GM19467 (cell line): ENCODE measurements around the gene PTGFRN.

ENCODE experiments used
- ATAC-seq: cut with Tn5 transposase; IDR thresholded peaks from one replicate; pipeline ENCODE4 v1.9.1; 2021; ENCODE audit warnings: mild to moderate bottlenecking, moderate library complexity; ENCODE audit not compliant: unreplicated experiment

Gene PTGFRN

GRCh38 chr1:116887212-116887611 lies 22.5 kb upstream of the PTGFRN start:
- no peak for ATAC-seq

GRCh38 chr1:116889380-116889779 lies 20.3 kb upstream of the PTGFRN start:
- ATAC-seq, result no peak

DNA sequence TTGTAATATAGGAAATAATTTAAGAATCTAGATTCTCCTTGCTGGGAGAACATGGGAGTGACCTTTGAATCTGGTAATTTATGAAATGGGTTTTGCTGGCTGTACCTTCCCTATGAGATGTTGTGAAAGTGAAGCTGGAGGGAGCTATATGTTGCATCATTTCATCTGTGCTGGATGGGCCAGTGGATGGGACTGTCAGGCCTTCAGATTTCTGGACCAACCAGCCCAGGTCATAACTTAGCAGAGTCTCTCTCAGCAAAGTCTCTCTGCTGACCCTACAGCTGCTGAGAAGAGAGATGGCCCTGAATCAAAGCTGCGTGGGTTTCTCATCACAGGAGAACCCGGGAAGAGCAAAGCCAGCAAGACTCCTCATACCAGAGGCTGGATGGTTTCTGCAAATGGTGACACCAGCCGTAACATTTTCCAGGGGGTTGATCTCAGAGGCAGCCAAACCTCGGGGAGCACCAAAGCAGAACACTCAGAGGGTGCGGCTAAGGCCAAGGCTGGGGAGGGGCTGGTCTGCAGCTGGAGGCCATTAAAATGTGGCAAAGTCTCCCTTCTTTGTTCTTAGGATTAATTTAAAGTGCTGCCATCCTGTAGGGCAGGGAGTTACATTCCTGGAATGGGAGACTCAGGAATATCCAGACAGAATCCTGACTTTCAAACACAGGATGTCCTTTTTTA lies 18.2 kb upstream of the PTGFRN start:
- ATAC-seq, result no peak

GRCh38 chr1:116895073-116895472 lies 14.6 kb upstream of the PTGFRN start:
- no peak for ATAC-seq

DNA sequence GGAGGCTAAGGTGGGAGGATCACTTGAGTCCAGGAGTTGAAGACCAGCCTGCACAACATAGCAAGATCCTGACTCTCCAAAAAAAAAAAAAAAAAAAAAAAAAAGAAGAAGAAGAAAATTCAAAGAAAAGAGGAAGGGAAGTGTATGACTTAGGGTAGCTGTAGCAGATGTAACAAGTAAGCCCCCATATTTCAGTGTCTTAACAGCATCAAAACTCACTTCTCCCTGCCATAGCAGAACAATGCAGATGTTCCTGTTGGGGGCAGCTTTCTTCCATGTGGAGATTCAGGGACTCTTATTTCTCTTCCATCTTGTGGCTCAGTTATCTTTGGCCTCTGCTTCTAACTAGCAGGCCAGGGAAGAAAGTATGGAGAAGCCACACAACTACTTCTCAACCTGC lies 10.2 kb upstream of the PTGFRN start:
- ATAC-seq, result no peak

DNA sequence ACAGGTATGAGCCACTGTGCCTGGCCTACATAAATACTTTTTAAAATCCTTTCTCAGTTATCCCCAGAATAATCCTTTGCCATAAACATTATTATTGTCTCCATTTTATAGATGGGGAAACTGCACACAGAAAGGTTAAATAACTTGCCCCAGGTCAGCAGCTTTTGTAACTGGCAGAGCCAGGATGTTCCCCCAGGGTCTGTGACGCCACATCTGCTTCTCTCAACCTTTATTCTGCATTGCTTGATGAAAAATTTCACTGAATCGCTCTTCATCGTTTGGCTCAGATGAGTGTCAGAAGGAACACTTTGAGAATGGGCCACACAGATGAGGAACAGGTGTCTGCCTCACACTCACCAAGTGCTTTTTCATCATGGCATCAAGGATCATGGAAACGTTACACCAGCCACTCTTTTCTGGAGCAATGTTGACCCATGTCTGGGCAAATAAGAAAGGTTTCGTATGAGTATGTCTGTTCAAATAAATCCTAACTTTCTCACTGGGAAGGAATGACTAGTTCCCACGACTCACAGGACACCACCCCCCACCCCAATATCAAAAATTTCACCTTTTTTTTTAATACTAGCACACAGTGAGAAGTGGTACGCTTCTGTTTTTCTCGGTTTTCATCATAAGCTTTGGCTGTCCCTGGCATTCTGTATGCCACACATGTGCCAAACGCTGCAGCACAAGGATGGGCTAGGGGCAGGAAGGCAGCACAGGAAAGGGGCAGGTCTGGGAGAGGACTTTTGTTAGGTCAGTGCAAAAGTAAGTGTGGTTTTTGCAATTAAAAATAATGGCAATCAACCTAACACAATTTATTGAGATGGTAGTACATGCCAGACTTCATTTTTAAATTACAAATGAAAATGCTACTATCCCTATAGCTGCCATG lies 9.0 kb upstream of the PTGFRN start:
- no peak for ATAC-seq

GRCh38 chr1:116902027-116902426 lies 7.7 kb upstream of the PTGFRN start:
- no peak for ATAC-seq

DNA sequence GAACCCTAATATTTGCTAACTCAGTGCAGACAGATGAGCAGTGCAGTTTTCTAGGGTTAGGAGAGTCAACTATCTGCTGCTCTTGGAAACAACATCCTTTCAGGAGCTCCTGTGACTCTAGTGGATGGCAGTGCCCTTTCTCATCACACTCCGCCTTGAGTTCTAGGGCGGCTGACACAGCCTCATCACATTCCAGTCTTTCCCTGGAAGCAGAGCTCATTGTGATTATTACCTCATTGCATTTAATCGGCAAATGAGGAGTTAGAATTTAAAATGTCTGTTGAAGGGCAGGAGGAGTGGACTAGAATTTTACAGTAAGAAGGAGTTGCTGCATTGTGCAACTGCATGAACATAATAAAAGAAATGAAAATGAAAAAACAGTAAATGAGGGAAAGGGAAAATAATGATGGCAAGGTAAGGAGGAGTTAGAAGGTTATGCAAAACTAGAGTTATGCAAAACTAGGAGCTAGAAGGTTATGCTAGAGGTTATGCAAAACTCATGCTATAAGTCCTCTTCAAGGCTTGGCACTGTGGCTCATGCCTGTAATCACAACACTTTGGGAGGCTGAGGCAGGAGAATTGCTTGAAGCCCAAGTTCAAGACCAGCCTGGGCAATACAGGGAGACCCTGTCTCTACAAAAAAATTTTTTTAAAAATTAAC lies 6.9 kb upstream of the PTGFRN start:
- no peak for ATAC-seq

DNA sequence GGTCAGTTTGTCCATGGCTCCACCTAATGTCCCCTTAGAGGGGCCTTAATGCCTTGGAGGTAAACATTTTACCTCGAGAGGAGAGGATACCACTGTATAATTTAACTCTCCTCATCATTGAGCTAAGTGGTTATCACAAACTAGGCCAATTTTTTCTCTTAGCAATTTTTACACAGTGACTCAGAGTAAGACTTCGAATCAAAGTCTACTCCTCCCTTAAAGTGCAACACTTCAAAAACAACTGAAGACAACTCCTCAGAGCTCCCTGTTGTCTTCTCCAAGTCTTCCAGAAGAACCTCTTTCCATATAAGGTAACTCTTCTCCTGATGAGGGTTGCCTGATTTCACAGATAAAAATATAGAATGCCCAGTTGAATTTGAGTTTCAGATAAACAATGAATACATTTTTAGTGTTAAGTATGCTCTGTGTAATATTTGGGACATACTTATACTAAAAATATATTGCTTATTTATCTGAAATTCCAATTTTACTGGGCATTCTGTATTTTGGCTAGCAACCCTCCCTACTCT lies 4.9 kb upstream of the PTGFRN start:
- no peak for ATAC-seq

- ATAC-seq, result no peak
These were observed 2.9 kb upstream of the PTGFRN start for GRCh38 chr1:116906812-116907211.

DNA sequence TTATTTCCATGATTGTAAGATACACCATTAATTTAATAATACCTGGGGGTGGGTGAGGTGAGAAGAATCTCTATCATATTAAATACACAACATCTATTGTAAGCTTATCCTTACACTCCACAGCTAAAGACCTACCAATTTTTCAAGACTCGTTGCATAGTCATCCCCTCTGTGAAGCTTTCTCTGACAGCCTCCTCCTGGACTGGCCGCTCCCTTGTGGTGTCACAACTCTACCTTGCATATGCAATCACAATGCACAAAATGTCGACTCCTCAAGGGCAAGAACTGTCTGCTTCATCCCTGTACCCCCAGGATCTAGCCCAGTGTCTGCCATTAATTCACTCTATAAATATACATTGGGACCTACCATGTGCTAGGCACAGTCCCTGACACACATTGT lies 2.4 kb upstream of the PTGFRN start:
- no peak for ATAC-seq

- no peak for ATAC-seq
These were observed 1.4 kb upstream of the PTGFRN start for GRCh38 chr1:116908266-116908665.

- ATAC-seq, result no peak
These were observed 750 bp upstream of the PTGFRN start for GRCh38 chr1:116908820-116909511.

- ATAC-seq, result no peak
These were observed 867 bp downstream of the PTGFRN start for GRCh38 chr1:116910379-116911187.

GRCh38 chr1:116911188-116911553 lies 1.5 kb downstream of the PTGFRN start:
- no peak for ATAC-seq

GRCh38 chr1:116911779-116912469 lies 2.2 kb downstream of the PTGFRN start:
- no peak for ATAC-seq

GRCh38 chr1:116912846-116913245 lies 3.1 kb downstream of the PTGFRN start:
- ATAC-seq, result no peak

- no peak for ATAC-seq
These were observed 4.2 kb downstream of the PTGFRN start for GRCh38 chr1:116913941-116914340.

DNA sequence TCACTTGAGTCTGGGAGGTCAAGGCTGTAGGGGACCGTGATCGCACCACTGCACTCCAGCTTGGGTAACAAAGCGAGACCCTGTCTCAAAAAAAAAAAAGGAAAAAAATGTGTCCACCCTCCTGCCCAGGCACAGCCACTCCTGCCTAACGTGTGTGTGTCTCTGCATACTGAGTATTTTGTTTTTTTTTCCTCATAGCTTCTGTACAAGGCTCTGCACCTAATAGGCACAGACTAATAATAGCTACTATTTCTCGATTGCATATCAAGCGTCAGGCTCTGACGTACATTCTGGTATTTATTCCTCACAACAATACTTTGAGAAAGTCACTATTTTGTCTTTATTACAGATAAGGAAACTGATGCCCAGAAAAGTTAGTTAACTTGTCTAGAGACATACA lies 5.0 kb downstream of the PTGFRN start:
- ATAC-seq, result no peak
